SU-DHL-6 (cell line): ENCODE measurements around the gene LRRC4B.

Experiments used
- H2AFZ ChIP-seq: fragments of 200-600 bp; sonication (generic); 2 replicates; pipeline ENCODE4 v1.6.1; 2014; ENCODE audit warnings: low read depth, mild to moderate bottlenecking, moderate library complexity, mixed read lengths, antibody characterized with exemption, low read length; ENCODE audit not compliant: severe bottlenecking
- H3F3A ChIP-seq: fragments of 200-600 bp; shearing (Covaris generic); 2 replicates; pipeline ENCODE4 v1.6.0; 2016; ENCODE audit warnings: antibody characterized with exemption, mild to moderate bottlenecking; ENCODE audit not compliant: insufficient read depth
- H3K27ac ChIP-seq: fragments of 200-600 bp; sonication (generic); 2 replicates; pipeline ENCODE4 v1.5.1; 2016; ENCODE audit warnings: low read depth, mild to moderate bottlenecking, low read length, moderate library complexity, mixed read lengths
- H3K27me3 ChIP-seq: fragments of 200-600 bp; sonication (generic), shearing (Covaris generic); 2 replicates; pipeline ENCODE4 v1.6.0; 2014; ENCODE audit warnings: mild to moderate bottlenecking, low read length
- H3K36me3 ChIP-seq: fragments of 200-600 bp; sonication (generic); 2 replicates; pipeline ENCODE4 v1.6.1; 2014; ENCODE audit warnings: mild to moderate bottlenecking, low read length, mixed read lengths
- H3K4me2 ChIP-seq: fragments of 300-600, 200-600 bp; shearing (Covaris generic), sonication (generic); 2 replicates; pipeline ENCODE4 v1.6.0; 2014; ENCODE audit warnings: low read length, low read depth, mild to moderate bottlenecking; ENCODE audit not compliant: poor library complexity, severe bottlenecking
- H3K4me3 ChIP-seq: fragments of 200-600 bp; sonication (generic); 2 replicates; pipeline ENCODE4 v1.5.1; 2014; ENCODE audit warnings: antibody characterized with exemption, low read length, mild to moderate bottlenecking, mixed read lengths; ENCODE audit not compliant: insufficient read depth, poor library complexity, severe bottlenecking
- H3K79me2 ChIP-seq: fragments of 200-600 bp; sonication (generic); 2 replicates; pipeline ENCODE4 v1.6.1; 2014; ENCODE audit warnings: mild to moderate bottlenecking, low read length, moderate library complexity; ENCODE audit not compliant: insufficient read depth
- H3K9ac ChIP-seq: fragments of 200-600 bp; sonication (generic); 2 replicates; pipeline ENCODE4 v1.7.0; 2014; ENCODE audit warnings: mild to moderate bottlenecking, low read length
- H3K9me2 ChIP-seq: fragments of 200-600 bp; sonication (generic); replicated peaks from 2 replicates; pipeline ENCODE4 v1.6.1; 2014; ENCODE audit warnings: low read length; ENCODE audit not compliant: insufficient read depth
- H3K9me3 ChIP-seq: fragments of 200-600 bp; sonication (generic); 2 replicates; pipeline ENCODE4 v1.6.1; 2014; ENCODE audit warnings: low read length, mixed read lengths; ENCODE audit not compliant: insufficient read depth
- H4K20me1 ChIP-seq: fragments of 200-600 bp; sonication (generic); 2 replicates; pipeline ENCODE4 v1.6.1; 2014; ENCODE audit warnings: low read depth, mild to moderate bottlenecking, antibody characterized with exemption, low read length, moderate library complexity, mixed read lengths
- CTCF ChIP-seq: fragments of 200-600 bp; sonication (generic); IDR thresholded peaks from one replicate; pipeline ENCODE4 v1.5.1; 2017; ENCODE audit warnings: antibody characterized with exemption, mild to moderate bottlenecking, low read length, moderate library complexity; ENCODE audit not compliant: insufficient read depth, poor library complexity, severe bottlenecking
- EZH2phosphoT487 ChIP-seq: fragments of 200-600 bp; sonication (generic), shearing (Covaris generic); conservative IDR thresholded peaks from 2 replicates; pipeline ENCODE4 v1.6.1; 2018; ENCODE audit warnings: mild to moderate bottlenecking, antibody characterized with exemption, low read length, moderate library complexity, mixed read lengths

The LRRC4B gene

GRCh38 chr19:50522881-50523280, 45.4 kb downstream of the LRRC4B start:
- no peak for TF ChIP-seq CTCF
- TF ChIP-seq EZH2phosphoT487: no peak
- no peaks in the 10 kb centered on the region for H4K20me1 ChIP-seq
- H3K4me3 ChIP-seq: no peak overlapping the region
- no peaks in the 10 kb centered on the region for H3F3A ChIP-seq
- H3K79me2 ChIP-seq: no peaks in the 10 kb centered on the region
- no peak overlapping the region for H2AFZ ChIP-seq
- no peak overlapping the region for H3K27ac ChIP-seq
- no peaks in the 10 kb centered on the region for H3K9me3 ChIP-seq
- no peaks in the 10 kb centered on the region for H3K27me3 ChIP-seq
- H3K4me2 ChIP-seq: no peak overlapping the region
- H3K9me2 ChIP-seq: no peaks in the 10 kb centered on the region
- no peaks in the 10 kb centered on the region for H3K36me3 ChIP-seq
- H3K9ac ChIP-seq: no peak overlapping the region

- no peak overlapping the region for H3K27ac ChIP-seq
- TF ChIP-seq EZH2phosphoT487 (no peak), CTCF (no peak)
- no peaks in the 10 kb centered on the region for H3F3A ChIP-seq
- no peaks in the 10 kb centered on the region for H3K9me2 ChIP-seq
- no peaks in the 10 kb centered on the region for H3K79me2 ChIP-seq
- H3K36me3 ChIP-seq: no peaks in the 10 kb centered on the region
- H3K27me3 ChIP-seq: no peaks in the 10 kb centered on the region
- H3K4me2 ChIP-seq: no peak overlapping the region
- H2AFZ ChIP-seq: no peak overlapping the region
- H3K9ac ChIP-seq: no peak overlapping the region
- H4K20me1 ChIP-seq: no peaks in the 10 kb centered on the region
- no peak overlapping the region for H3K4me3 ChIP-seq
- H3K9me3 ChIP-seq: no peaks in the 10 kb centered on the region
Measured at GRCh38 chr19:50520822-50521465, 47.3 kb downstream of the LRRC4B start.

GRCh38 chr19:50519006-50519575, 49.1 kb downstream of the LRRC4B start:
- Histone ChIP-seq H3K36me3 (no peaks in the 10 kb centered on the region), H3K9me3 (no peaks in the 10 kb centered on the region), H3K27me3 (no peaks in the 10 kb centered on the region), H3K79me2 (no peaks in the 10 kb centered on the region), H3K4me3 (no peak overlapping the region), H3F3A (no peaks in the 10 kb centered on the region), H3K9me2 (no peaks in the 10 kb centered on the region), H3K27ac (no peak overlapping the region), H4K20me1 (no peaks in the 10 kb centered on the region), H3K9ac (no peak overlapping the region), H3K4me2 (no peak overlapping the region), H2AFZ (no peak overlapping the region)
- no peak for TF ChIP-seq EZH2phosphoT487
- TF ChIP-seq CTCF: no peak
